MCF 10A (cell line): ENCODE data around the gene SLC12A6. TPM values are rescaled to one million over a fixed set of nuclear protein-coding genes. Genes with fewer than 3 reads are reported as not detected.

Experiments used
- BruUV-seq: library from RNA; stranded (reverse); fragments of 400-500 nt; replicated peaks from 2 replicates; lab custom pipeline; 2021; lab: Mats Ljungman, UMichigan
- CTCF ChIA-PET: fragments of 300-600 bp; sonication (Branson Sonifier 250); formaldehyde crosslinking; extraction: SDS; loops from one replicate; lab custom pipeline; 2021; ENCODE audit warnings: antibody characterized with exemption, inconsistent platforms; lab: Yijun Ruan, JAX
- POLR2A ChIA-PET: fragments of 300-600, 350-650 bp; sonication (Branson Sonifier 250); formaldehyde crosslinking; extraction: SDS; loops from one replicate; lab custom pipeline; 2020; ENCODE audit warnings: antibody characterized with exemption, inconsistent platforms; lab: Yijun Ruan, JAX
- DNase-seq: peaks from one replicate; pipeline ENCODE4 v3.0.0-alpha.2; 2018; ENCODE audit not compliant: unreplicated experiment
- H3K27ac Mint-ChIP-seq: one replicate; pipeline ENCODE4 v1.8.0; 2022; ENCODE audit warnings: mild to moderate bottlenecking, low read depth, mixed read lengths; ENCODE audit not compliant: unreplicated experiment
- H3K27me3 Mint-ChIP-seq: one replicate; pipeline ENCODE4 v1.8.0; 2022; ENCODE audit warnings: mixed read lengths; ENCODE audit not compliant: insufficient read depth, unreplicated experiment
- H3K36me3 Mint-ChIP-seq: one replicate; pipeline ENCODE4 v1.8.0; 2022; ENCODE audit warnings: mild to moderate bottlenecking, moderate library complexity, mixed read lengths; ENCODE audit not compliant: insufficient read depth, unreplicated experiment
- H3K4me1 Mint-ChIP-seq: one replicate; pipeline ENCODE4 v1.8.0; 2022; ENCODE audit warnings: mixed read lengths; ENCODE audit not compliant: insufficient read depth, unreplicated experiment
- H3K4me3 Mint-ChIP-seq: one replicate; pipeline ENCODE4 v1.8.0; 2022; ENCODE audit warnings: mild to moderate bottlenecking, moderate library complexity, mixed read lengths; ENCODE audit not compliant: unreplicated experiment
- H3K9me3 Mint-ChIP-seq: one replicate; pipeline ENCODE4 v1.8.0; 2022; ENCODE audit warnings: mixed read lengths; ENCODE audit not compliant: unreplicated experiment
- CTCF ChIP-seq: fragments of 200-600 bp; IDR thresholded peaks from one replicate; pipeline ENCODE4 v1.8.0; 2022; ENCODE audit warnings: antibody characterized with exemption, mild to moderate bottlenecking; ENCODE audit not compliant: unreplicated experiment
- intact Hi-C: fragments of 100-400 bp; cut with micrococcal nuclease; formaldehyde crosslinking; loops from 2 replicates; pipeline ENCODE4 v1.14.1; 2022
- total RNA-seq: library from RNA; stranded (reverse); gene quantifications from 2 replicates; pipeline ENCODE4 v1.2.3, GENCODE V29; 2022

Gene SLC12A6
- total RNA-seq, 1 experiment from 2014 or later: 11.7 TPM

- ChIA-PET POLR2A (interaction anchor here (2.7 kb wide), 1 partner anchor 13 kb away, joined by 9 read pairs; no protein-coding TSS in a partner anchor), CTCF (interaction anchor here (0.7 kb wide), 2 partner anchors 144 to 567 kb away, joined by 3 read pairs; no protein-coding TSS in a partner anchor)
- Mint-ChIP-seq H3K27me3 (no peaks in the 10 kb centered on the region), H3K27ac (no peak overlapping the region), H3K36me3 (no peaks in the 10 kb centered on the region), H3K4me1 (peaks cover 13% of the 10 kb centered on the region), H3K4me3 (no peak overlapping the region), H3K9me3 (peaks cover 7% of the 10 kb centered on the region)
- no TSS peak for BruUV-seq
- intact Hi-C loops: no loop called here
- no peak for DNase-seq
- TF ChIP-seq CTCF: no peak
These were observed 33.0 kb downstream of the SLC12A6 start for GRCh38 chr15:34304613-34305012.

DNA sequence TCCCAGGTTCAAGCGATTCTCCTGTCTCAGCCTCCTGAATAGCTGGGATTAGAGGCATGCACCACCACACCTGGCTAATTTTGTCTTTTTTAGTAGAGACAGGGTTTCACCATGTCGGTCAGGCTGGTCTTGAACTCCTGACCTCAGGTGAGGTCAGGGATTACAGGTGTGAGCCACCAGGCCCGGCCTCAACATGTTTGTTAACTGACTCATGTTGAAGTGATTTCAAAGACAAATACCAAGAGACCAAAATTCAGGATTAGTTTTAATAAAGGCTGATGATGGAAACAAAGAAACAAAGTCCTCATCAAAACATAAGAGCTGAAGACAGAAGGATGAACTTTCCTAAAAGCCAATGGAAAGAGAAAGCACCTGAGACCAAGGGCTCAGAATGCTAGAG, 36.5 kb downstream of the SLC12A6 start:
- BruUV-seq: no TSS peak
- POLR2A ChIA-PET: interaction anchor here (0.6 kb wide), 1 partner anchor 8 kb away, joined by 3 read pairs; no protein-coding TSS in a partner anchor
- Mint-ChIP-seq H3K27me3 (no peaks in the 10 kb centered on the region), H3K4me3 (no peak overlapping the region), H3K4me1 (peaks cover 19% of the 10 kb centered on the region), H3K27ac (no peak overlapping the region), H3K9me3 (no peaks in the 10 kb centered on the region), H3K36me3 (no peaks in the 10 kb centered on the region)
- no peak for TF ChIP-seq CTCF
- CTCF ChIA-PET: no interaction called here
- peak; percentile 10 for DNase-seq
- intact Hi-C loops: no loop called here

DNA sequence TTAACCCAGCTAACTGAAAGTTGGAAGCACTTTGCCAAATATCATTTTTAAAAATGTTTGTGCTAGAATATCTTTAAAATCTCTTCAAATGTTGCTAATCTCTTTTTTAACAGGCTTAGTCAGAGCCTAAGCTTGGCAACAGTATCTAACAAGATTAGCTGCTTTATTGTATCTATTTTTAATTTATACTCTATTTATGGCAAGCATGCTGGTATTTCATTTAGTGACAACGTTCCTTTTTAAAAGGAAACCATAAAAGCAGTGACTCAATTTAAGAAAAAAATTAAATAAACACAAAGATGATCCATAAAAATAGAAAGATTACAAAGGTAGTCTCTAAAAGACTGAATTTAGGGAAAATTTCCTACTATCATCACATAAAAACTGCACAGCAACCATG, 40.5 kb downstream of the SLC12A6 start:
- H3K36me3 Mint-ChIP-seq: peaks cover 2% of the 10 kb centered on the region
- H3K4me1 Mint-ChIP-seq: peaks cover 12% of the 10 kb centered on the region
- no peaks in the 10 kb centered on the region for H3K27me3 Mint-ChIP-seq
- no peak for TF ChIP-seq CTCF
- ChIA-PET CTCF (no interaction called here), POLR2A (interaction anchor here (0.7 kb wide), 1 partner anchor 12 kb away, joined by 3 read pairs; no protein-coding TSS in a partner anchor)
- no peaks in the 10 kb centered on the region for H3K9me3 Mint-ChIP-seq
- no peak overlapping the region for H3K4me3 Mint-ChIP-seq
- no peak overlapping the region for H3K27ac Mint-ChIP-seq
- intact Hi-C loops: no loop called here
- no peak for DNase-seq
- BruUV-seq: no TSS peak

GRCh38 chr15:34292621-34293020, 45.0 kb downstream of the SLC12A6 start:
- Mint-ChIP-seq H3K36me3 (peaks cover 5% of the 10 kb centered on the region), H3K9me3 (no peaks in the 10 kb centered on the region), H3K4me1 (peaks cover 6% of the 10 kb centered on the region), H3K27ac (no peak overlapping the region), H3K4me3 (no peak overlapping the region), H3K27me3 (no peaks in the 10 kb centered on the region)
- DNase-seq: no peak
- intact Hi-C loops: no loop called here
- POLR2A ChIA-PET: interaction anchor here (0.6 kb wide), 1 partner anchor 8 kb away, joined by 3 read pairs; no protein-coding TSS in a partner anchor
- TF ChIP-seq CTCF: no peak
- BruUV-seq: no TSS peak
- CTCF ChIA-PET: interaction anchor here (0.9 kb wide), 1 partner anchor 45 kb away, joined by 3 read pairs; no protein-coding TSS in a partner anchor
